ENCODE data around the gene TSPAN5. TPM values are rescaled to one million over a fixed set of nuclear protein-coding genes. Genes with fewer than 3 reads are reported as not detected.

Gene TSPAN5
- total and polyA plus RNA-seq, 9 of the 15 experiments (the other 6 are each of a cell fraction or from before 2014, with no cell fraction given), result 0.58 to 6.6 (median 0.73) TPM

GRCh38 chr4:98691588-98691987, 33.2 kb upstream of the TSPAN5 start:
- intact Hi-C loops (cut with micrococcal nuclease), result no loop called here
- H3K27me3 ChIP-seq (ENCODE audit: control insufficient read depth in 2 of 2, insufficient read depth in 2 of 2, low read length in 2 of 2), result no peaks in the 10 kb centered on the region
- H3K4me3 ChIP-seq, result no peak overlapping the region
- H3K4me2 ChIP-seq (ENCODE audit: insufficient read depth, low read length), result no peak overlapping the region
- H4K20me1 ChIP-seq (replicated peaks; ENCODE audit: control insufficient read depth, insufficient read depth, low read length), result no peaks in the 10 kb centered on the region
- H3K4me1 ChIP-seq (replicated peaks in 1 of 2; ENCODE audit: control insufficient read depth in 2 of 2, insufficient read depth in 2 of 2, low read length in 2 of 2), result peaks cover 5 to 20% of the 10 kb centered on the region in 2 experiments; a peak in 3 of 5 replicates
- in situ Hi-C loops (cut with MboI), result no loop called here
- no TSS peak for BruUV-seq (replicated peaks)
- POLR2A ChIA-PET, result no interaction called here
- DNase-seq (ENCODE audit: extremely low read depth in 1 of 4, low spot score in 3 of 4), result no peak
- no peak overlapping the region for H2AFZ ChIP-seq (ENCODE audit: low read depth, low read length)
- no peak for ATAC-seq
- no peak overlapping the region for H3K9ac ChIP-seq (ENCODE audit: insufficient read depth in 1 of 2, low read depth in 2 of 2, low read length in 2 of 2)
- WGBS (ENCODE audit: insufficient coverage, low coverage, missing lambda C conversion rate), result 42% methylated on average over 4 of the region's 4 CpGs
- H3K27ac ChIP-seq (ENCODE audit: extremely low read depth, low read depth, low read length), result no peak overlapping the region
- no peaks in the 10 kb centered on the region for H3K9me3 ChIP-seq (replicated peaks; ENCODE audit: control insufficient read depth, insufficient read depth, low read depth, low read length)
- FAIRE-seq, result no peak
- CTCF ChIA-PET (ENCODE audit: low intra/inter-chr PET ratio), result no interaction called here
- H3K79me2 ChIP-seq (ENCODE audit: control insufficient read depth, insufficient read depth, low read length), result no peaks in the 10 kb centered on the region
- no peaks in the 10 kb centered on the region for H3K9me1 ChIP-seq (ENCODE audit: control insufficient read depth, insufficient read depth, low read length)
- H3K36me3 ChIP-seq (ENCODE audit: control insufficient read depth, insufficient read depth, low read length), result no peaks in the 10 kb centered on the region
- TF ChIP-seq CEBPZ (IDR thresholded peaks at IDR 0.05; ENCODE audit: borderline replicate concordance, low read depth, low read length) (no peak), MED1 (CRISPR knock-in tag; IDR thresholded peaks at IDR 0.05; ENCODE audit: borderline replicate concordance) (no peak), SRSF3 (IDR thresholded peaks at IDR 0.05; ENCODE audit: insufficient read depth, low read length) (no peak), FOSL1 (tag; conservative IDR thresholded peaks at IDR 0.05) (no peak), NR1H2 (CRISPR knock-in tag; IDR thresholded peaks at IDR 0.05) (no peak), MITF (IDR thresholded peaks at IDR 0.05) (no peak), LARP7 (IDR thresholded peaks at IDR 0.05) (no peak), ZHX1 (conservative IDR thresholded peaks at IDR 0.05; ENCODE audit: low read length) (no peak), ZNF77 (CRISPR knock-in tag; IDR thresholded peaks at IDR 0.05) (no peak), CBFB (CRISPR knock-in tag; IDR thresholded peaks at IDR 0.05) (no peak), ZBTB9 (CRISPR knock-in tag; IDR thresholded peaks at IDR 0.05) (no peak), RFX7 (CRISPR knock-in tag; IDR thresholded peaks at IDR 0.05) (no peak), ZC3H11A (IDR thresholded peaks at IDR 0.05; ENCODE audit: low read depth, low read length) (no peak), PHB2 (IDR thresholded peaks at IDR 0.05; ENCODE audit: low read depth) (no peak), CTBP1 (IDR thresholded peaks at IDR 0.05; ENCODE audit: borderline replicate concordance) (no peak), ASH1L (IDR thresholded peaks at IDR 0.05; ENCODE audit: borderline replicate concordance, low read depth, partially characterized antibody) (no peak)

Data from K562 (cell line).